GM10266 (cell line): ENCODE measurements around the gene WBP2.
"Not testable (repeated sequence)": the region's sequence is repeated elsewhere in the genome, so short reads cannot be mapped to it uniquely, and the experiment has no call there.

Source experiments
- DNase-seq: peaks from one replicate; pipeline ENCODE4 v3.0.0; 2012; ENCODE audit errors: extremely low spot score
- CTCF ChIP-seq: IDR thresholded peaks from 2 replicates; pipeline ENCODE4 v1.5.1; 2012; ENCODE audit warnings: mild to moderate bottlenecking, low read depth; ENCODE audit not compliant: control insufficient read depth, insufficient read depth; ENCODE audit errors: missing control alignments

The WBP2 gene

GRCh38 chr17:75875940-75876189 lies 20.7 kb upstream of the WBP2 start:
- no peak for TF ChIP-seq CTCF
- no peak for DNase-seq

GRCh38 chr17:75875182-75875939 lies 20.2 kb upstream of the WBP2 start:
- DNase-seq, result no peak
- no peak for TF ChIP-seq CTCF

GRCh38 chr17:75874323-75875181 lies 19.4 kb upstream of the WBP2 start:
- TF ChIP-seq CTCF, result no peak
- no peak for DNase-seq

- no peak for TF ChIP-seq CTCF
- no peak for DNase-seq
Measured at GRCh38 chr17:75873587-75874322, 18.6 kb upstream of the WBP2 start.

GRCh38 chr17:75872434-75873351 lies 17.6 kb upstream of the WBP2 start:
- no peak for DNase-seq
- no peak for TF ChIP-seq CTCF

- DNase-seq, result not testable (repeated sequence)
Measured at GRCh38 chr17:75870228-75870627, 15.1 kb upstream of the WBP2 start.
